HG03025 (cell line): Measurements from ENCODE around the gene SMAP1.

Experiments used
- ATAC-seq: cut with Tn5 transposase; IDR thresholded peaks from one replicate; pipeline ENCODE4 v1.9.1; 2021; ENCODE audit warnings: mild to moderate bottlenecking, moderate library complexity; ENCODE audit not compliant: unreplicated experiment, low FRiP score

Gene SMAP1

DNA sequence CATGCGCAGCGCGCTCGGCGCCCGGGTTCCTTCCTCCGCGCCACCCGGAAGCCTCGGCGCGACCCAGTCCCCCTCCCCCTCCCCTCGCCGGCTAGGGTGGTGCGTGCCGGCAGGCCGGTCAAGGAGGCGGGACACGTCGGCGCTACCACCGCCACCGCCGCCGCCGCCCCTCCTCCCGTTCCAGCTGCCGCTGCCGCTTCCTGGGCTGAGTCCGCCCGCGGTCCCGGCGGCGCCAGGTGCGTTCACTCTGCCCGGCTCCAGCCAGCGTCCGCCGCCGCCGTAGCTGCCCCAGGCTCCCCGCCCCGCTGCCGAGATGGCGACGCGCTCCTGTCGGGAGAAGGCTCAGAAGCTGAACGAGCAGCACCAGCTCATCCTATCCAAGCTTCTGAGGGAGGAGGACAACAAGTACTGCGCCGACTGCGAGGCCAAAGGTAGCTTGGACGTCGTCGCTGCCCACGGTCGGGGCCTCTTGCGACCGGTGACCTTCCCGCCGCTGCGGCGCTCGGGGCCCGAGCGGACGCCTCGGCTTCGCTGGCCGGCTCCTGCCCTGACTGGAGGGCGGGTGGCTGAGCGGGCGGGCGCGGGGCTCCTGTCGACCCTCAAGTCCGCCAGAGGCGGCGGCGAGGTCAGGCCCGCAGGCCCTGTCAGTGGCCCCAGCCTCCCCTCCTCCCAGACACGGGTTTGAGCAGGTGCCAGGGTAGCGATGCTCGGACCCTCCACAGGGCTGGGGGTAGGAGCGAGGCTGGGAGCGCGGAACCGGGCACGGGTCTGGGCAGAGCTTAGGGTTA, at the start of gene SMAP1:
Gene SMAP1 (plus strand): TSS at position 173 of the 788 bp plus-strand sequence. CDS start 141 bp downstream, at position 314.
- ATAC-seq = peak; percentile 93

DNA sequence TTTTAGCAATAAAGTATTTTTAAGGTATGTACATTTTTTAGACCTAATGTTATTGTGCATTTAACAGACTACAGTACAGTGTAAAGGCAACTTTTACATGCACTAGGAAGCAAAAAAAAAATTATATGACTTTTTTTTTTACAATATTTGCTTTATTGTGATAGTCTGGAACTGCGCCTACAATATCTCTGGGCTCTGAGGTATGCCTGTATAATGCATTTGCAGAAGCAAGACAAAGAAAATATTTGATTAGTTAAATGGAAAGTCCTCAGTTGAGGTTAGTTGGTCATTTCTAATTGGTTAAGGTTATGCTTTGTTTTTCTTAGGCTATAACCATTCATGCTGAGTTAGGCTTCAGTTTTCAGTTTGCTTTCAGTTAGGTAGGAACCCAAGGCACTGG, 46.9 kb upstream of the SMAP1 start:
- no peak for ATAC-seq

- no peak for ATAC-seq
Observed at GRCh38 chr6:70622461-70622860, 45.2 kb upstream of the SMAP1 start.

DNA sequence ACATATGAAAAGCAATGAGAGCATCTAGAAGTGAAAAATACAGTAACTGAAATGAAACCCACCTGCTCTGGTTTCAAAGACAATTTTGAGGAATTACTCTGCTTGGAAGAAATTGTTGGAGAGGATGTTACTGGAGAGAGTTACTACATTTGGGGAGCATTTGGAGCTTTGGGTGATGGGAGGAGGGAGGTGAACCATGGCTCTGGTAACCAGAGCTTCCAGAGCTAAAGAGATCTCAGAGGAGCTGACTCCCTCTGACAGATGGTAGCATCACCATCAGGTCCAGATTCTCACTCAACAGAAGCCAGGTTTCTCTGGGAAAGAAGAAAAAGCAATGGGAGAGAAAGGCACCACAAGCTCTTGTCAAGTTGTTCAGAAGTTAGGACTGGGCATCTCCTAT, 42.2 kb upstream of the SMAP1 start:
- no peak for ATAC-seq

GRCh38 chr6:70627500-70628254, 40.0 kb upstream of the SMAP1 start:
- no peak for ATAC-seq

DNA sequence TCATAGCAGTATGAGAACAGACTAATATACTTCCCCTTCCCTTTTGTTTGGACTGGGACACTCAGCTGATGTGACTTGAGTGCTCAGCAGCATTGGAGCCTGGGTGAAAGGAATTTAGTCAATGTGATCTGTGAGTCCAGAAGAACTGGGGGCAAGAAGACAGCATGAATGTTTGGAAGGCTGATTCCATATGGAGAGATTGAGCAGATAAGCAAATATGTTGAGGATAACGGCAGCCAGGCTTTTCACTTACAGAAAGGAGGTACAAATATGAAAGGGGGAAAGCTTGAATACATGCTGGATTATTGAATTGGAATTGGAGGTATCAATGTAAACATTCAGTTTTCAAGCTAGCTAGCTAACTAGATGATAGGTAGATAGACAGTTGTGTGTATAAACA, 37.8 kb upstream of the SMAP1 start:
- no peak for ATAC-seq

DNA sequence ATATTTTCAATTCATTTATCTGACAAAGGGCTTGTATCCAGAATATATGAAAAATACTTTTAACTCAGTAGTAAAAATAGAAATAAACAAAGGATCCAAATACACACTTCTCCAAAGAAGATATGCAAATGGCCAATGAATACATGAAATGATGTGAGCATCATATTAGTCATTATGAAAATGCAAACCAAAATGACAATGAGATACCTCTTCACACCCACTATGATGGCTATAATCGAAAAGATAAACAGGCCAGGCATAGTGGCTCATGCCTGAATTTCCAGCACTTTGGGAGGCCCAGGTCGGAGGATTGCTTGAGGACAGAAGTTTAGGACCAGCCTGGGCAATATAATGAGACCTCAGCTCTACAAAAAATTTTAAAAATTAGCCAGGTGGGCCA, 33.8 kb upstream of the SMAP1 start:
- no peak for ATAC-seq

- no peak for ATAC-seq
Observed at GRCh38 chr6:70636596-70636995, 31.1 kb upstream of the SMAP1 start.

GRCh38 chr6:70638468-70638867, 29.2 kb upstream of the SMAP1 start:
- ATAC-seq = no peak

DNA sequence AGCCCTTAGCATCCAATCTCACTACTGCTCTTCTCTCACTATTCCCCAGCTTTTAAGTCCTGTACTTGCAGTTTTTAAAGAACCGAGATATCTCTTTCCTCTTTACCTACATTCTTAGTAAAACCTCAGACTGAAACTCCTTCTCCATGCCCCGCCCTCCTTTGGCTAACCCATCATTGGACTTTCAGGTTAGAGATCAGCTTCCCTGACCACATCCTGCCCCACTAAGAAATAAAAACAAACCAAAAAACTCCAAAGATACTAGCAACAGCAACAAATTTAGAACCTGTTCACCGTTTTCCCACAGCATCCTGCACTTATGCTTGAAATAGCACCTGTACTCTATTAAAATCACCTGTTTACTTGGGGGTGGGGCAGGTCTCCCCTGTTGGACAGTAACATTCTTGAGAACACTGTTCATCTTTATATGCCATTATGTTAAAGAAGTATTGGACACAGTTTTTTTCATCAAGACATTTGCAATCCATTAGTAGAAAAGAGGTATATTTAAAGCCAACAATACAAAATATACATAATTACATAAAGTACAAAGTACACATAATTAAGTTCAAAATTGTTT, 16.3 kb upstream of the SMAP1 start:
- ATAC-seq = no peak

- no peak for ATAC-seq
Observed at GRCh38 chr6:70652216-70652615, 15.5 kb upstream of the SMAP1 start.

DNA sequence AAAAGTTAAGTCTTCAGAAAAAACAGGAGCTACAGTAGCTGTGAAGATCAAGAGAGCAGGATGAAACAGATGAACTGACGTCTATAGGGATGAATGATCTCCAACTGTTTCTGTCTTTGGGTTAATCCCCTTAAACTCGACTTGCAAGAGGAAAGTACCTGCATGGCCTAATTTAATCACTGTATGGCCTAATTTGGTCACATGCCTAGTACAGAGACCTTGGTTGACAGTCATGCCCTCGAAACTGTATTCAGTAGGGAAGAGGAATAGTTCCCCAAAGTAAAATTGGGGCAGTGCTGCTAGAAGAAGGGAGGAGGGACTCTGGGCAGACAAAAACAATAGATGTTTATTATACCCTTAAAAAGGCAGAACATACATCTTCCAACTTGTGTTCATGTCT, 10.0 kb upstream of the SMAP1 start:
- ATAC-seq = no peak

DNA sequence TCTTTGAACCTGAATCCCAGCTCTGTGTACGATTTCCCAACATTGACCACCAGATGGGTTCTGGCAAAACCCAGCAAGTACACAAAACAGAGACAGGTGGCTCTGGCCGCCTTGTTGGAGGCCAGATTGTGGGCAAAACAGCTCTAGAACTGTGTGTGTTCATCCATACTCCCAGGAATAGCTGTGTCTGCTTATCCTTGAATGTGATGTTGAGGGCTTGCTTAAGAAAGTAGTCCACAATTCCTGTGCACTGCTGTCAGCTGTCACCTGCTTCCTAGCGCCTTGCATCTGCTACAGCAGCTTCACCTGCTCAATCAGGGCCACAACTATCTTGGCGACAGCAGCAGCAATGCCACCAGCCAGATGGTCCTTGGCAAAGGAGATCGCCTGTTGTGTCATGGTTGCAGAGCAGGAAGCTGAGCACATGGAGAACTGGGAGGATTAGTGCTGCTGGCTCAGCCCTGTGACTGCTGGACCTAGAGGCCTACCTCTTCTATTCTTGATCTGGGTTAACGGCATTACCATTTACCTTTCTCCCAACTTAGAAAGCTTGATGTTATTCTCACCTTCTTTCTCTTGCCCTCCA, 3.7 kb upstream of the SMAP1 start:
- no peak for ATAC-seq

DNA sequence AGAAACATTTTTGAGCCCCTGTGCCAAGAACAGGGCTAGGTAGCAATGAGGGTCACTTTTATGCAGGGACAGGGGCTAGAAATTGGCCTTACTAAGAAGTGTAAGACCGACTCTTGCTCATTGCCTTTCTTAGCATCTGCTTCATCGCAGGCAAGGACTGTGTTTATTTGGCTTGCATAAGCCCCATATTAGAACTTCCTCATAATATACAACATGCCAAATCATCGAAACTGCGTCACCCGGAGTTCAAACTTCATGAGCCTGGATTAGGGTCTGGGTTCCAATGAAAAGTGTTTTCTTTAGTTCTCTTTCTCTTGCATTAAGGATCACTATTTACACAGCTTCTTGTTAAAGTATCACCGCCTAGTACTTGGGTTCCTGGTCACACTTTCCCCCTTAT, 977 bp upstream of the SMAP1 start:
- ATAC-seq = no peak

GRCh38 chr6:70667256-70667710, 400 bp upstream of the SMAP1 start:
- no peak for ATAC-seq

GRCh38 chr6:70668499-70668812, 773 bp downstream of the SMAP1 start:
- ATAC-seq = no peak

DNA sequence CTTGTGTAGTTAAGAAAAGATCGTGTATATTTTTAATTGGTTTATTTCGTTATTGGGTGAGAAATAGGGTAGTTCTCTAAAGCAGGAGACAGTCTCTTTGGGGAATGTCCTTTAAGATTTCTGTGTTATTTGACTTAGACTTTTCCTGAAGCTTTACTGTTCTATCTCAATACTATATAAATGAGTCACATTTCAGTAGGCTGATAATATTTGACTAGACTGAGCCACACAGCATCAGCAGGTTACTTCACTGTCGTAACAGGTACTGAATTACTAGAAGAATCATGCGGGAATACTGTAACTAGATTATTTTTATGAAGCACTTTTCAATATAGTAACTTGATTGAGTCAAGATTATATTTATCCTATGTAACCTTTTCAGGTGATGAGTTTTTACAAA, 1.4 kb downstream of the SMAP1 start:
- no peak for ATAC-seq

- no peak for ATAC-seq
Observed at GRCh38 chr6:70672549-70672948, 4.9 kb downstream of the SMAP1 start.

DNA sequence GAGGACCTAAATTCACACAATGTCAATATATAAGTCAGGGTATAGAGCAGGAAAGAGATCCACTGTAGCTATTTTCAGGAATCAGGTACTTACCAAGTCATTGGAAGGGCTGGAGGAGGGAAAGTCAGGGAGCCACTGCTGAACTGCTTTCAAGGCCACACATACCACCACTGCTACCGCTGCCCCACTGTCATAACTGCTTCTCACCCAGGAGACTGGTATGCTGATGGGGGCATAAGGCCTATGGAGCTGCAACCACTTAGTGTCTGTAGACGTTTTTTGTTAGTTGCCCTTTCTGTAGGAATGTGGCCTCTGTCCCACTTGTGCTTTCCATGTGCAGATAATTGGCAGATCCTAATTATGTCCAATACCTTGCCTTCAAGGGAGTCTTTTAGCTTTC, 5.4 kb downstream of the SMAP1 start:
- ATAC-seq = no peak

DNA sequence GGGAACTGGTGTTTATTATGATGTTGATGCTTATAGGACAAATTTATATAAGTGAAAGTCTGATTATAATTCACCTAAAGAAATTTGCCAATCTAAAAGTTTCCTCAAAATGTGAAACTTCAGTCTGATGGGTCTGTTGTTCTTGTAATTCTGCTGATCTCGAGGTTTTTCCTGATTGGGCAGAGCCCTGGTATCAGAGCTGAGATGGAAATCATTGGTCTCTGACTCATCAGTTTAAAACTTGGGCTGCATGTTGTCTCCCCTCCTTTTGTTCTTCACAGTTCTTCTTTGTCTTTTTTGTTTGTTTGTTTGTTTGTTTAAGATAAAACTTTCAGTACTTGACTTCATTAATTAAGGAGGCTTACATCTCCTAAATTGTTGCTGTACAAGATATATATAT, 5.9 kb downstream of the SMAP1 start:
- no peak for ATAC-seq

DNA sequence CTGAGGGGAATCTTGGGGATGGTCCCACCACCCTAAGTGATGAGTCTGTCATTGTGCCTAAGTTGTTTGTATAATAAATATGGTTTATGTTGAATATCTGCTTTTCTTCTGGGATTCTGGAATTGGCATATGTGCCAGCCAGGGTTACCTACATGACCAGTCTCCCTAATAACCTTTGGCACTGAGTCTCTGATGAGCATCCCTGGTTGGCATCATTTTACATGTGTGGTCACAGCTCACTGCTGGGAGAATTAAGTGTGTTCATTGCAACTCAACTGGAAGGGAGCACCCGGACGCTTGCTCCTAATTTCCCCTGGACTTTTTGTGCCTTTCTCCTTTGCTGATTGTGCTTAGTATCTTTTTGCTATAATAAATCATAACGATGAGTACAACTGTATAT, 8.1 kb downstream of the SMAP1 start:
- ATAC-seq = no peak
